Measurements from ENCODE around the gene SPATA13.

SPATA13 gene

GRCh38 chr13:24277761-24278160, 117.2 kb downstream of the SPATA13 start:
- no peak for DNase-seq (ENCODE audit: low read depth)
- TF ChIP-seq CTCF (IDR thresholded peaks at IDR 0.05; ENCODE audit: control insufficient read depth, insufficient read depth, low read depth, low read length, missing control alignments): no peak
- H3K4me3 ChIP-seq (ENCODE audit: control insufficient read depth, low read depth, low read length): no peak overlapping the region

- no peak overlapping the region for H3K4me3 ChIP-seq (ENCODE audit: control insufficient read depth, low read depth, low read length)
- DNase-seq (ENCODE audit: low read depth): no peak
- TF ChIP-seq CTCF (IDR thresholded peaks at IDR 0.05; ENCODE audit: control insufficient read depth, insufficient read depth, low read depth, low read length, missing control alignments): no peak
Observed at GRCh38 chr13:24279327-24280110, 119.0 kb downstream of the SPATA13 start.

- no peak for TF ChIP-seq CTCF (IDR thresholded peaks at IDR 0.05; ENCODE audit: control insufficient read depth, insufficient read depth, low read depth, low read length, missing control alignments)
- H3K4me3 ChIP-seq (ENCODE audit: control insufficient read depth, low read depth, low read length): no peak overlapping the region
- no peak for DNase-seq (ENCODE audit: low read depth)
Observed at GRCh38 chr13:24280720-24281119, 120.2 kb downstream of the SPATA13 start.

- TF ChIP-seq CTCF (IDR thresholded peaks at IDR 0.05; ENCODE audit: control insufficient read depth, insufficient read depth, low read depth, low read length, missing control alignments): no peak
- no peak for DNase-seq (ENCODE audit: low read depth)
- H3K4me3 ChIP-seq (ENCODE audit: control insufficient read depth, low read depth, low read length): no peak overlapping the region
Observed at GRCh38 chr13:24281188-24282008, 120.9 kb downstream of the SPATA13 start.

GRCh38 chr13:24282256-24282655, 121.7 kb downstream of the SPATA13 start:
- no peak for TF ChIP-seq CTCF (IDR thresholded peaks at IDR 0.05; ENCODE audit: control insufficient read depth, insufficient read depth, low read depth, low read length, missing control alignments)
- DNase-seq (ENCODE audit: low read depth): no peak
- no peak overlapping the region for H3K4me3 ChIP-seq (ENCODE audit: control insufficient read depth, low read depth, low read length)

GRCh38 chr13:24284889-24285565, 124.5 kb downstream of the SPATA13 start:
- DNase-seq (ENCODE audit: low read depth): no peak
- no peak overlapping the region for H3K4me3 ChIP-seq (ENCODE audit: control insufficient read depth, low read depth, low read length)
- TF ChIP-seq CTCF (IDR thresholded peaks at IDR 0.05; ENCODE audit: control insufficient read depth, insufficient read depth, low read depth, low read length, missing control alignments): no peak
